Effector CD4-positive, alpha-beta T cell (primary cell): ENCODE data around the gene PIANP. TPM values are rescaled to one million over a fixed set of nuclear protein-coding genes. Genes with fewer than 3 reads are reported as not detected.
"Not testable (repeated sequence)": the region's sequence is repeated elsewhere in the genome, so short reads cannot be mapped to it uniquely, and the experiment has no call there.

Experiments
- DNase-seq: peaks from one replicate; pipeline ENCODE4 v3.0.0-alpha.2; 2020
- total RNA-seq: gene quantifications from one replicate; lab custom pipeline; 2026; lab: John Stamatoyannopoulos, UW

PIANP gene, protein sequence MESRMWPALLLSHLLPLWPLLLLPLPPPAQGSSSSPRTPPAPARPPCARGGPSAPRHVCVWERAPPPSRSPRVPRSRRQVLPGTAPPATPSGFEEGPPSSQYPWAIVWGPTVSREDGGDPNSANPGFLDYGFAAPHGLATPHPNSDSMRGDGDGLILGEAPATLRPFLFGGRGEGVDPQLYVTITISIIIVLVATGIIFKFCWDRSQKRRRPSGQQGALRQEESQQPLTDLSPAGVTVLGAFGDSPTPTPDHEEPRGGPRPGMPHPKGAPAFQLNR
- total RNA-seq: not detected

DNA sequence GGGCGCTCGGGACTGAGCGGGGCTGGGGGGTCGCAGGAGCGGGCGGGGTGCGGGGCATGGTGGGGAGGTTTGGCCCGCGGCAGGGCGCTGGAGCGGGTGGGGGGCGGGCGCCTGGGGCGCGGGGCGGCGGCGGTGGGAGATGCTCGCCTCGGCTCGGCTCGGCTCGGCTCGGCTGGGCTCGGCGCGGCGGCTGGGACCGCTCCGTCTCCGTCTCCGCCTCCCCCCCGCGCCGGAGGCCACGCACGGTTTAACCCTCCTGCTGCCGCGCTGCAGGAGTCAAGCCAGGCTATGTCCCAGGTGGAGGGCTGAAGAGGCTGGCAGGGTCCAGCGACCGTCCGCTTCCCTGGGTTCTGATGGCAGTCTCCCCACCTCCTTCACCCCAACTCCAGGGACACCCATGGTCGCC is at the start of gene PIANP:
PIANP (minus strand) TSS at position 170 of the 406 bp plus-strand sequence. CDS start 2,754 bp downstream, outside the sequence.
- DNase-seq: peak; percentile 31

DNA sequence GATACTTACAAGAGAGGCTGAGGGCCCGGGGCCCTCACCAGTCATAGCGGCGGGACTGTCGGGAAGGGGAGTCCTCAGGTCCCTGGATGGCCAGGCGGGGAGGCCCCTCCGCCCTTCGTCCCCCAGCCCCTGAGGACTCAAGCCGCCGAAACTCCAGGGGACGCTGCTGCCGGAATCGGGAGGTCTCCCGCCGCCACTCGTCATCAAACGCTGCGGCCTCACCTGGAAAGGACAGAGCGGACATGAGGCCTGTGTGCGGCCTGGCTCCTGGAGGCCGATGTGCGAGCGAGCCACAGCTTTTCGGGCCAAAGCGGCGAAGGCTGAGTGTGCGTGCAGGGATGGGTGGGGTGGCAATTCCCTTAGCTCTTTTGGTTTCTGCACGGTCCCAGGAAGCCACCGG is 48.1 kb upstream of the PIANP start:
- no peak for DNase-seq

DNA sequence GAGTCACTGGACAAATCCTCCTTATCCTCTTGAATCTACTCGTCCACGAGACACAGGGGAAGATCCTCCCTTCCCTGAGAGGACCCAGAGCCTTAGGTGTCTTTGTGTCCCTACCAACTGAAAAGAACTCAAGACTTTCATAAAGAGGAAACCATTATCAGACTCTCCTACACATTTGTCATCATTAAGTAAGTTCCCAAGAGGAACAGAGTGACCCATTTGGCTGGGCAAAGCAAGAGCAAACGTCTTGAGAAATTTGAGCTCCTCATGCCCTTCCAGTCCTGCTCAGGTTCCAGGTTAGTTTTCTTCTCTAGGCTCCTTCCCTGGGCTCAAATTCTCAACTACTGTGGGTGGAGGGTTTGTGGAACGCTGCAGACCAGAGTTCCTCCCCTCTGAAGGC is 46.6 kb upstream of the PIANP start:
- DNase-seq: no peak

DNA sequence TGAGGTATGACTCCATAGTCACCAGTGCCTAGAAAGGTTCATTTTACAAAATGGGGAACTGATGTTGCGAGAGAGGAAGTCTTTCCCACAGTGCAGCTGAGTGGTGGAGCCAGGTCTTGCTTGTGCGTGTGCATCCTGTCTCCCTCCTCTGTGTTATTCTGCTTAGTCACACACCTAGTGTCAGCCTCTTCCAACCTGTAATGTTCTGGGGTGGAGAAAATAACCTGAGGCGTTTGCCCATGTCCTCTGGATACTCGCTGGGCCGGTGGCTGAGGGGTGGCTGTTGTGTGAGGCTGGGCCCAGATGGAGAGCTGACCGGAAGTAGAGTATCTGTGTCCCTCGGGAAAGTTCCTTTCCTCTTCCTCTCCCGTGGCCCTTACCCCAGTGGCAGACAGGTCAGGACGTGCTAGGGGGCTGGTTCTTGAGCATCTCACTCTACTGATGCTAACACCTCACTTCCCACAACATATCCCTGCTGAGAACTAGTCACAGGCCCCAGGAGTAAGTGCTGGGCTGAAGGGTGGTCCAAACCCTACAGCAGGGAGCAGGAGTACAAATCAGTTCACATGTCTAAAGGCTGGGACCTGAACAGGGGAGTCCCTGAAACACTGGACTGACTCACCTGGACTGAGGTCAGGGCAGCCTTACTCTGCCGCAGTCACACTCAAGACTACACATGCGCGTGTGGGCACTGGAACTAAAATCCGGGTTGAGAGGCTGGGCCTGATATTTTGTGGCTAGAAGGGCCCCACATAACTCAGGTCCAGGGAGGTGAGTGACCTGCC is 45.3 kb upstream of the PIANP start:
- DNase-seq: no peak

DNA sequence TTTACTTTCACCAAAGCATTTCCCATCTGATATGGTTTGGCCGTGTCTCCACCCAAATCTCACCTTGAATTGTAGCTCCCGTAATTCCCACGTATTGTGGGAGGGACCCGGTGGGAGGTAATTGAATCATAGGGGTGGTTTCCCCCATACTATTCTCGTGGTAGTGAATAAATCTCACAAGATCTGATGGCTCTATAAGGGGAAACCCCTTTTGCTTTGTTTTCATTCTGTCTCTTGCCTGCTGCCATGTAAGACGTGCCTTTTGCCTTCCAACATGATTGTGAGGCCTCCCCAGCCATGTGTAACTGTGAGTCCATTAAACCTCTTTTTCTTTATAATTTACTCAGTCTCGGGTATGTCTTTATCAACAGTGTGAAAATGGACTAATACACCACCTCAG is 42.7 kb upstream of the PIANP start:
- DNase-seq: not testable (repeated sequence)

DNA sequence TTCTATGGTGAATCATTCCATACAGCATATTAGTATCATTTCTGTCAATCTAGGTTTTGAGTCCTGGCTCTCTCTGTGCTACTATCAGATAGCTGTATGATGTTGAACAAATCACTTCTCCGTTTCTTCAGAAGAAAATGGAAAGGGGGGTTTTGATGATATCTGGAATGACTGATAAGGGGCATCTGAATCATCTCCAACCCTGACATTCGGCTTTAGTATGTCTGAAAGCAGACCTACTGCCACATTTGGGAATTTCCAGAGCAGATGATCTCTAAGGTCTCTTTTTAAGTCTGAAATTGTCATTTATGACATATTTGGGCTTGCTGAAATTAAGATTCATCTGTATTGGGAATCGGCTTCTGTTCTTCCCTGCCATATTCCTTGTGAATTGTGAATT is 42.2 kb upstream of the PIANP start:
- no peak for DNase-seq

DNA sequence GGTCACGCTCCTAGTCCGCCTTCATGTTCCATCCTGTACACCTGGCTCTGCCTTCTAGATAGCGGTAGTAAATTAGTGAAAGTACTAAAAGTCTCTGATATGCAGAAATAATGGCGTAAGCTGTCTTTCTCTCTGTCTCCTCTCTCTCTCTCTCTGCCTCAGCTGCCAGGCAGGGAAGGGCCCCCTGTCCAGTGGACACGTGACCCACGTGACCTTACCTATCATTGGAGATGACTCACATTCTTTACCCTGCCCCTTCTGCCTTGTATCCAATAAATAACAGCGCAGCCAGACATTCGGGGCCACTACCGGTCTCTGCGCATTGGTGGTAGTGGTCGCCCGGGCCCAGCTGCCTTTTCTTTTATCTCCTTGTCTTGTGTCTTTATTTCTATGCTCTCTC is 41.5 kb upstream of the PIANP start:
- not testable (repeated sequence) for DNase-seq

DNA sequence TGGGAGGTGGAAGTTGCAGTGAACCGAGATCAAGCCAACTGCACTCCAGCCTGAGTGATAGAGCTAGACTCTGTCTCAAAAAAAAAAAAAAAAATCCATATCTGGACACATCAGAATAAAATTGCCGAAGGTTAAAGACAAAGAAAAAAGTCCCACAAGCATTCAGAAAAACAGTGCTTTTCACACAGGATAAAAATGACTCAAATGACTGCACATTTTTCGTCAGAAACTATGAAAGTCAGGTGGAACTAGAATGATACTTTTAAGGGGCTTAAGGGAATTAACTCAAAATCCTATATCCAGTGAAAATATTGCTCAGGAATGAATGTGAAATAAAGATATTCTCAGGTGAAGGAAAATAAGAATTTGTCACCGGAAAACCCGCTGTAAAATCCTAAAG is 36.1 kb upstream of the PIANP start:
- DNase-seq: no peak

DNA sequence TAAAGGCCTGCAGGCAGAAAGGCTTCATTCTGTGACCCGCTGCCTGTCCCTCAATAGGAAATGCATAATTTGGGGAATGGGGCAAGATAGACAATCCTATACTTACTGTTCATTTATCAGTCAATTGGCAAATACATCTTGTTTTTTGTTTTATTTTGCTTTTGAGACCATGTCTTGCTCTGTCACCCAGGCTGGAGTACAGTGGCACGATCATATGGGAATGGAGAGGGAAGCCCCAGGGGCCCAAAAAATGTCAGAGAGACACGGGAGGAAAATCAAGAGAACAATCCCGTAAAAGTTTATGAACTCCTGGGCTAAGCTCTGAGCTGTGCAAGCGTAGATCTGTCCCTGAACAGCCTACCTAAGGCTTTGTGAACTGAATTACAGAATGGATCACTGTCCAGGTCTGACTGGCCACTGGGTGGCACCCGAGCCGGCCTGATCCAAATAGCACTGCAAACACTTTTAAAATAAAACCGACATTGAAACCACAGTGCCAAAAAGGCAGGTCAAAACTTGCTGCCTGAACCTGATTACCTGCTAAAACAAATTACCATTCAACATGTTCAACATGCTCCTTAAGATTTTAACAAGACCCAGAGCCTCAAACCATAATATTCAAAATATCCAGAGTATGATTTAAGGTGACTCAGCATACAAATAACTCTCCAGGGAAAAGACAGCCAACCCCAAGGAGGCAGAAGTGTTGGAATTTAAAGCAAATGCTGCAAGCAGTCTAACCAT is 35.0 kb upstream of the PIANP start:
- peak; percentile 12 for DNase-seq

DNA sequence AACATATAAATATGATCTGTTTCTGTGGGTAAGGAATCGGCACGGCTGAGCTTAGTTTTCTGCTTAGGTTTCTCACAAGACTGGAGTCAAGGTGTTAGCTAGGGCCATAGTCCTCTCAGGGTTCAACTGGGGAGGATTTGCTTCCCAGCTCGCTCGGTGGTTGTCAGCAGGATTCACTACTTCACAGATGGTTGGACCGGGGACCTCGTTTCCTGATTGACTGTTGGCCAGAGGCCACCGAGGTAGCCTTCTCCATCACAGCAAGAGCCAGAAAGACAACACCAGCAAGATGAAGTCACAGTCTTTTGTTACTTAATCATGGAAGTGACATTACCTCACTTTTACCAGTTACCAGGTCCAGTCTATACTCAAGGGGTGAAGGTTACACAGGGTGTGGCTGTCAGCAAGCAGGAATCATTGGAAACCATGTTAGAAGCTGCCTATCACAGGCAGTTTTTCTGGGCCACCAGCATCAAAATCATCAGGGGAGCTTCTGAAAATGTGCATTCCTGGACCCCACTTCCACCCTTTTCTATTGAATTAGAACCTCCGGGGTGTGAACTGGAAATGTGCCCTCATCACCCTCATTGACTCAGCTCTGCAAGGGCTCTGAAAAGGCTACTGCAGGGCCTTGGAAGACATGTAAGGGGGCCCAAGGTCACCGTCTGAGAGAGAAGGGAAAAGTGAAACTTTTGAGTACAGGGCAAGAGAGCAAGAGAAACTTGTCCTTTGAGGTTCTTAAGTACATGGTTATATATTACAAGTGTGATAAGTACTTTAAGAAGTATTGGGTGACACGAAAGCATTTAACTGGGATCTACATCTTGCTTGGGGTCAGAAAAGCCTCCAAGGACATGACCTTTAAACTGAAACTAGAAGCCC is 34.1 kb upstream of the PIANP start:
- no peak for DNase-seq

DNA sequence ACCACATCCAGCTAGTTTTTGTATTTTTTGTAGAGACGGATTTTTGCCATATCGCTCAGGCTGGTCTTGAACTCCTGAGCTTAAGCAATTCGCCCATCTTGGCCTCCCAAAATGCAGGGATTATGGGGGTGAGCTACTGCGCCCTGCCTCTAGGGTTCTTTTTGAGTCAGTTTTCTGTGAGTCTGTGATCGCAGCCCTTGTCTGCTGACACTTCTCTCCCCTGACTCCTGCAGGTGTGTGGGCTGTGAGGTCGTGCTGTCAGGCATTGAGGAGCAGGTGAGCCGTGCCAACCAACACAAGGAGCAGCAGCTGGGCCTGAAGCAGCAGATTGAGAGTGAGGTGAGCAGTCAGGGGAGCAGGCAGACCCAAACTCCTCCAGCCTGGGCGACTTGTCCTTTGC is 29.6 kb upstream of the PIANP start:
- DNase-seq: no peak

DNA sequence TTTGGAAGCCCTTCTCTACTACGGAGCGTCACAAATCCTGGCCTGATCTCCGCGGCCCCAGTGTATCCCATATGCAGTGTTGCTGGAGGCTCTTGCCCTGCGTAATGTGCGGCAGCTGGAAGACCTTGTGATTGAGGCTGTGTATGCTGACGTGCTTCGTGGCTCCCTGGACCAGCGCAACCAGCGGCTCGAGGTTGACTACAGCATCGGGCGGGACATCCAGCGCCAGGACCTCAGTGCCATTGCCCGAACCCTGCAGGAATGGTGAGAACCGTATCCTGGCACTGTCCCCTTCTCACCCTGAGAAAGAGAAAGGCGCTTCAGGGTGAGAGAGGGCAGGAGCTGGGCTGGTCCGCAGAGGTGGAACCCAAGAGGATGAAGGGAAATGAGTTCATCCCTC is 28.6 kb upstream of the PIANP start:
- DNase-seq: no peak

DNA sequence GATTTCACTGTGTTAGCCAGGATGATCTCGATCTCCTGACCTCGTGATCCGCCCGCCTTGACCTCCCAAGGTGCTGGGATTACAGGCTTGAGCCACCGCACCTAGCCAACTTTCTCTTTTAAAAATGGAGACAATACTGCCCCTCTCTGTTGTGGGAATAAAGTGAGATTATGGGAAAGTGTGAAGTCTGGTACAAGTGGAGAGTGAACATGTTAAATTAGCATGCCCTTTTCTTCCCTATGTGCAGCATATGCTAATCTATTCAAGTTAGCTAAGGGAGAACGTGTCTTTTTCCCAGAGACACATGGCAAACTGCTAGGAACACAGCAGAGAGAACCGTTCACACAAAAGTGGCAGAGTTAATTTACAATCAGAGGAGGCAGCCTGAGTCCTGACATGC is 24.7 kb upstream of the PIANP start:
- no peak for DNase-seq

DNA sequence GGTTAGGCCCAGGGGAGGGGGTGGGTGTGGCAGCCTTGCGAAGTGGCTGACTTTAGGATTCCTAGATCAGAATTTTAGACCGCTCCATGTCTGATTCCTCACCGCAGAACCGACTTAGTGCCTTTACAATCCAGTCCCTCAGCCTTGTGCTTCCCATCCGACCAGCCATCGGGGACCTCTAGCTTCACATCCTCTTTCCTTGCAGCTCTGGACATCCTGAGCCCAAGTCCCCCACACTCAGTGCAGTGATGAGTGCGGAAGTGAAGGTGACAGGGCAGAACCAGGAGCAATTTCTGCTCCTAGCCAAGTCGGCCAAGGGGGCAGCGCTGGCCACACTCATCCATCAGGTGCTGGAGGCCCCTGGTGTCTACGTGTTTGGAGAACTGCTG is 23.8 kb upstream of the PIANP start:
- peak; percentile 7 for DNase-seq

DNA sequence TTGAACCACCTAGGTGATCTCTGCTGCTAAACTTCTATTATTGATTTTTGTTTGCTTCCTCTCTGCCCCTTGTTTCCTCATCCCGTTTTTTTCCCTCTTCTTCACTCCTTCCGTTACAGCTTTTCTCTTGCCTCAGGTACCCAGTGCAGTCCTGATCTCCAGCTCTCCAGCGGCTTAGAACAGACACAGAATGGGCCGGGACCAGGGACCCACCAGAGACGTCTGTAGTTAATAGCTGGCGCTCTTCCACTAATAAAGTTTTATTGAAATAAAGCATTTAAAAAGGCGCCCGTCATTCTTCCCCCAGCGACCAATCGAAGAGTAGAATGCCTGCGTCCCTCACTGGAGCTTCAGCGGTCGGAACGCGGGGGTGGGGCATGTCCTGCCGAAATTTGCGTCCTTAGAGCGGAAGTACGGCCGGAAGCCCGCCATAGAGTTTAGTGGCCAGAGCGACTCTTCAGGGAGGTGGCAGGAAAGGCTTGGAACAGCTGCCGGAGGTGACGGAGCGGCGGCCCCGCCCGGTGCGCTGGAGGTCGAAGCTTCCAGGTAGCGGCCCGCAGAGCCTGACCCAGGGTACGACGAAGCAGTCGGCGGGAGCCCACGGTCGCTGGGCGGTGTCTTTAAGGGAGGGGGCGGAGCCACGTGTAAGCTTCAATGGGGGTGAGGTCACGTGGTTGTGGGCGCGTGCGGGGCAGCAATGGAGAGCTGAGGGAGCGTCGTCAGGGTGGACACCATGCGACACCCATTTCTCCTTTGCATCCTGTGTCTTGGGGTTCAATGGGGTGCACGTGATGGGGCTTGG is 23.2 kb upstream of the PIANP start, which contains the start of gene COPS7A:
COPS7A (plus strand) TSS at position 440 of the 802 bp plus-strand sequence. CDS start 611 bp downstream, outside the sequence.
- DNase-seq: peak; percentile 89

DNA sequence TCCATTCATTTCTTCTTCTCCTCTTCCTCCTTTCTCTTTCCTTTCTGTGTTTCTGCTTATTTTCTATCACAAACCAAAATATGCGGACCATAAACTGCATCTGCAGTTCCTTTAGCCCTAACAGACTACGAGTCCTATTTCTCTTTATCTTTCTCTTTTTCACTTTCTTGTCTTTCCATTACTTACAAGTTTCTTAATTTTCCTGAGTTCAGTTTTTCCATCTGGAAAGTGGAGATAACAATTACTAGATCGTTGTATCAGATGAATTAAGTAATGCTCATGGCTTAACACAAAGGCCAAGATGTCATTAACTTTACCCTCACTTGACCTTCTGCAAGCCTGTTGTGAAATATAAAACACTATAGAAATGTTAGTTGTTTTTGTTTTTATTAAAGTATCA is 22.2 kb upstream of the PIANP start:
- DNase-seq: no peak

DNA sequence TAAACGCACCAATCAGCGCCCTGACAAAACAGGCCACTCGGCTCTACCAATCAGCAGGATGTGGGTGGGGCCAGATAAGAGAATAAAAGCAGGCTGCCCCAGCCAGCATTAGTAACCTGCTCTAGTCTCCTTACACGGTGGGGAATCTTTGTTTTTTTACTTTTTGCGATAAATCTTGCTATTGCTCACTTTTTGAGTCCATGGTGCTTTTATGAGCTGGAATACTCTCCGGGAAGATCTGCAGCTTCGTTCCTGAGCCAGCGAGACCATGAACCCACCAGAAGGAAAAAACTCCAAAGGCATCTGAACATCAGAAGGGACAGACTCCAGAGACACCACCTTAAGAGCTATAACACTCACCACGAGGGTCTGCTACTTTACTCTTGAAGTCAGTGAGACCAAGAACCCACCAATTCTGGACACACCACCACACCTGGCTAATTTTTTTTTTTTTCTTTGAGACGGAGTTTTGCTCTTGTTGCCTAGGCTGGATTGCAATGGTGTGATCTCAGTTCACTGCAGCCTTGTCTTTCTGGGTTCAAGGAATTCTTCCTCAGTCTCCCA is 16.3 kb upstream of the PIANP start:
- no peak for DNase-seq

DNA sequence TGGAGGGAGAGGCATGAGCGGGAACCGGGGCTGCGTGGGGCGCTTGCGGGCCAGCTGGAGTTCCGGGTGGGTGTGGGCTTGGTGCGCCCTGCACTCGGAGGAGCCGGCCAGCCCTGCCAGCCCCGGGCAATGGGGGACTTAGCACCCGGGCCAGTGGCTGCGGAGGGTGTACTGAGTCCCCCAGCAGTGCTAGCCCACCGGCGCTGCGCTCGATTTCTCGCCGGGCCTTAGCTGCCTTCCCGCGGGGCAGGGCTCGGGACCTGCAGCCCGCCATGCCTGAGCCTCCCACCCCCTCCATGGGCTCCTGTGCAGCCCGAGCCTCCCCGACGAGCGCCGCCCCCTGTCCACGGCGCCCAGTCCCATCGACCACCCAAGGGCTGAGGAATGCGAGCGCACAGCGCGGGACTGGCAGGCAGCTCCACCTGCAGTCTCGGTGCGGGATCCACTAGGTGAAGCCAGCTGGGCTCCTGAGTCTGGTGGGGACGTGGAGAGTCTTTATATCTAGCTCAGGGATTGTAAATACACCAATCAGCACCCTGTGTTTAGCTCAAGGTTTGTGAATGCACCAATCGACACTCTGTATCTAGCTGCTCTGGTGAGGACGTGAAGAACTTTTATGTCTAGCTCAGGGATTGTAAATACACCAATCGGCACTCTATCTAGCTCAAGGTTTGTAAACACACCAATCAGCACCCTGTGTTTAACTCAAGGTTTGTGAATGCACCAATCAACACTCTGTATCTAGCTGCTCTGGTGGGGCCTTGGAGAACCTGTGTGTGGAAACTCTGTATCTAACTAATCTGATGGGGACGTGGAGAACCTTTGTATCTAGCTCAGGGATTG is 15.6 kb upstream of the PIANP start:
- DNase-seq: not testable (repeated sequence)

DNA sequence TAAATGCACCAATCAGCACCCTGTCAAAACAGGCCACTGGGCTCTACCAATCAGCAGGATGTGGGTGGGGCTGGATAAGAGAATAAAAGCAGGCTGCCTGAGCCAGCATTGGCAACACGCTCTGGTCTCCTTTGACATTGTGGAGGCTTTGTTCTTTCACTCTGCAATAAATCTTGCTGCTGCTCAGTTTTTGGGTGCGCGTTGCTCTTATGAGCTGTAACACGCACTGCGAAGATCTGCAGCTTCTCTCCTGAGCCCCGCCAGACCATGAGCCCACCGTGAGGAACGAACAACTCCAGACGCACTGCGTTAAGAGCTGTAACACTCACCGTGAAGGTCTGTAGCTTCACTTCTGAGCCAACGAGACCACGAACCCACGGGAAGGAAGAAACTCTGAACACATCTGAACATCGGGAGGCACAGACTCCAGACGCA is 8.4 kb upstream of the PIANP start:
- no peak for DNase-seq

DNA sequence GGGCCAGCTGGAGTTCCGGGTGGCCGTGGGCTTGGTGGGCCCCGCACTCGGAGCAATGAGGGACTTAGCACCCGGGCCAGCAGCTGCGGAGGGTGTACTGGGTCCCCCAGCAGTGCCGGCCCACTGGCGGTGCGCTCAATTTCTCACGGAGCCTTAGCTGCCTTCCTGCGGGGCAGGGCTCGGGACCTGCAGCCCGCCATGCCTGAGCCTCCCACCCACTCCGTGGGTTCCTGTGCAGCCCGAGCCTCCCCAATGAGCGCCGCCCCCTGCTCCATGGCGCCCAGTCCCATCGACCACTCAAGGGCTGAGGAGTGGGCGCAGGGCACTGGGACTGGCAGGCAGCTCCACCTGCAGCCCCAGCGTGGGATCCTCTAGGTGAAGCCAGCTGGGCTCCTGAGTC is 7.7 kb upstream of the PIANP start:
- not testable (repeated sequence) for DNase-seq
